Suprapubic skin (tissue), 4 donors: ENCODE measurements around the gene SF3B1.

Experiments
- EP300 ChIP-seq: sonication (generic); formaldehyde crosslinking; IDR thresholded peaks from one replicate; pipeline ENCODE4 v1.6.1; 2017; ENCODE audit warnings: antibody characterized with exemption
- POLR2AphosphoS5 ChIP-seq, 3 donors: sonication (generic); formaldehyde crosslinking; IDR thresholded peaks; one replicate each; pipeline ENCODE4 v1.6.1; 2017; ENCODE audit warnings: antibody characterized with exemption in 3 of 3
- TF ChIP-seq, protein P1 (sequence below), 2 donors: fragments of 200-600 bp in 1 of 2; fragments of 450-650 bp in 1 of 2; sonication (generic) in 1 of 2; IDR thresholded peaks; one replicate each; pipeline ENCODE4 v1.5.1; 2016 to 2019; ENCODE audit warnings: antibody characterized with exemption in 2 of 2, mild to moderate bottlenecking in 1 of 2, moderate library complexity in 1 of 2

DNA sequence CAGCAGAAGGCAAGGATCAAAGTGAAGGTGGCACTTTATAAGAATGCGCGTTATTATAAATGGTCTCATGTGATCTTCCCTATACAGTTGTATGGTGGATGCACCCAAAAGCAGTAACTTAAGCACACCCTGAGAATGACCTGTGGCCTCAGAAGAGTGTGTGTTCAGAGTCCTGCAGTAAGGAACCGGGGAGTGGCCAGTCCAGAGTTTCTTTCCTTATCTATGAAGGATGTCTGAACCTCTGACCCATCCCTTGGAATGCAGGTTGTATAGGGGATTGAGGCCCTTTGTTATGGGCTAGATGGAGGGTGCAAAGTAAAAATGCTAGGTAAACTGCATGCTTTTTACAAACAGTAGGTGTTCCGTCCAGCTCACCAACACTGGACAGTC lies 80.7 kb downstream of the SF3B1 start:
- TF ChIP-seq, protein P1, sequence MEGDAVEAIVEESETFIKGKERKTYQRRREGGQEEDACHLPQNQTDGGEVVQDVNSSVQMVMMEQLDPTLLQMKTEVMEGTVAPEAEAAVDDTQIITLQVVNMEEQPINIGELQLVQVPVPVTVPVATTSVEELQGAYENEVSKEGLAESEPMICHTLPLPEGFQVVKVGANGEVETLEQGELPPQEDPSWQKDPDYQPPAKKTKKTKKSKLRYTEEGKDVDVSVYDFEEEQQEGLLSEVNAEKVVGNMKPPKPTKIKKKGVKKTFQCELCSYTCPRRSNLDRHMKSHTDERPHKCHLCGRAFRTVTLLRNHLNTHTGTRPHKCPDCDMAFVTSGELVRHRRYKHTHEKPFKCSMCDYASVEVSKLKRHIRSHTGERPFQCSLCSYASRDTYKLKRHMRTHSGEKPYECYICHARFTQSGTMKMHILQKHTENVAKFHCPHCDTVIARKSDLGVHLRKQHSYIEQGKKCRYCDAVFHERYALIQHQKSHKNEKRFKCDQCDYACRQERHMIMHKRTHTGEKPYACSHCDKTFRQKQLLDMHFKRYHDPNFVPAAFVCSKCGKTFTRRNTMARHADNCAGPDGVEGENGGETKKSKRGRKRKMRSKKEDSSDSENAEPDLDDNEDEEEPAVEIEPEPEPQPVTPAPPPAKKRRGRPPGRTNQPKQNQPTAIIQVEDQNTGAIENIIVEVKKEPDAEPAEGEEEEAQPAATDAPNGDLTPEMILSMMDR (IDR thresholded peaks at IDR 0.05): no peak
- no peak for TF ChIP-seq EP300
- no peak for TF ChIP-seq POLR2AphosphoS5 (IDR thresholded peaks at IDR 0.05)
